ENCODE results near the gene HUNK.

HUNK gene

DNA sequence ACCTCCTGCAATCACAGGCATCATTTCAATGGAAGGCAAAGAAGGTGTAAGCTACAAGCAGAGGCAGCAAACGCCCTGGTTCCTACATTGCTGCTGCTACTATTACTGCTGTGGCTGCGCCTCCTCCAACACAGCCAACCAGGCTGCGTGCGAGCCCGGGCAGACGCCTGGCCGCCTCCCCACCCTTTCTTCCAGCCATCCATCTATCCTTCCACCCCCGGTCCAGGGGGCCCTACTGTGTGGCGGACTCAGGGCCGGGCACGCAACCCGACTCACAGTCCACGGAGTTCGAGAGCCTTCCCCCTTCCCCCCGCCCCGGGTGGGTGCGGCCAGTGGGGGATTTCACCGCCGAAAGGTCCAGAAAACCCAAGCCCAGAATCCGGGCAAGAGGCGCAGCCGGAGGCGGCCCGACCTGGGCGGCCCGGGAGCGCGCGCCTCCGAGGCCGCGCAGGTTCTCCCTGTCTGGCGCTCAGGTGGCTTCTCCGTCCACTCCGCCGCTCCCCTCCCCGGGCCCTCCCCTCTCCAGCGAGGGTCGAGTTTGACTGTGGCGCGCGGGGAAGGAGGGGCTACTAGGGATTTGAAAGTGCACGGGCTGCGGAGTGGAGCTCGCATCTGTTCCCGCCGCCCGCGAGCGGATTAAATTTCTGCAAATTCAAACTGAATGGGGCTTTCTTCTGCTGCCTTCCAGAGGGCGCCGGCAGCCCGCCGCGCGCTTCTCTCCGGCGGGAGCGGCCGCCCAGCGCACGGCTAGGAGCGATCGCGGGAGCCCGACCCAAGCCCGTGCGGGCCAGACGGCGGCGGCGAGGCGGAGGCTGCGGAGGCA lies at the start of gene HUNK:
HUNK (plus strand) TSS at position 569 of the 823 bp plus-strand sequence. CDS start 655 bp downstream, outside the sequence.
- TF ChIP-seq CTCF (IDR thresholded peaks at IDR 0.05; ENCODE audit: borderline replicate concordance, insufficient read depth, low read depth, low read length): no peak

GRCh38 chr21:31829736-31830472 lies 42.9 kb upstream of the HUNK start:
- H3K4me3 ChIP-seq (ENCODE audit: low read depth, low read length): no peak overlapping the region
- TF ChIP-seq CTCF (IDR thresholded peaks at IDR 0.05; ENCODE audit: borderline replicate concordance, insufficient read depth, low read depth, low read length): no peak

More for the DNA sequence above, at the start of gene HUNK:
- H3K4me3 ChIP-seq (ENCODE audit: low read depth, low read length): no peak within 1 kb of the TSS

DNA sequence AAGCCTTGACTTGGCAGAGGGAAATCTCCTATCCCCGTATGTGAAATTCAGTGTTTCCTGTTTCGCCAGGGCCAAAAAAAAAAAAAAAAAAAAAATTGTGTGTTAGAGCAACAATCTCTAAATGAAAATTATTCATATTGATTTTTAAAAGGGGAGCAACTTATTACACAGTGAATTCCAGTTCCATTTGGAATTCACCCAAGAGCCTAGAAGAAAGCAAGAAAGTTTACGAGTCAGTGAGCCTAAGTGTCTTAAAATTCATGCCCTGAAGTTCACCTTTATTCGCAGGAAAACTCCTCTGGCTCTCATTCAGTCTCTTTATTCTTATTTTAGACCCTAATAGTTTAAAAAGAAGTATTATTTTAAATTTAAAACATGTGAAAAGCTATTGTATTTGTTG lies 42.1 kb upstream of the HUNK start:
- H3K4me3 ChIP-seq (ENCODE audit: low read depth, low read length): no peak overlapping the region
- no peak for TF ChIP-seq CTCF (IDR thresholded peaks at IDR 0.05; ENCODE audit: borderline replicate concordance, insufficient read depth, low read depth, low read length)

- TF ChIP-seq CTCF (IDR thresholded peaks at IDR 0.05; ENCODE audit: borderline replicate concordance, insufficient read depth, low read depth, low read length): no peak
Observed at GRCh38 chr21:31837041-31837440, 35.8 kb upstream of the HUNK start.

GRCh38 chr21:31837618-31838390 lies 35.0 kb upstream of the HUNK start:
- H3K4me3 ChIP-seq (ENCODE audit: low read depth, low read length): no peak overlapping the region
- TF ChIP-seq CTCF (IDR thresholded peaks at IDR 0.05; ENCODE audit: borderline replicate concordance, insufficient read depth, low read depth, low read length): no peak

More at GRCh38 chr21:31837041-31837440, 35.8 kb upstream of the HUNK start:
- no peak overlapping the region for H3K4me3 ChIP-seq (ENCODE audit: low read depth, low read length)

- no peak overlapping the region for H3K4me3 ChIP-seq (ENCODE audit: low read depth, low read length)
- TF ChIP-seq CTCF (IDR thresholded peaks at IDR 0.05; ENCODE audit: borderline replicate concordance, insufficient read depth, low read depth, low read length): no peak
Observed at GRCh38 chr21:31838586-31839355, 34.0 kb upstream of the HUNK start.

Data from GM12875 (cell line).